GM06990 (cell line): ENCODE results near the gene PITPNM1.
"Not testable (repeated sequence)": the region's sequence is repeated elsewhere in the genome, so short reads cannot be mapped to it uniquely, and the experiment has no call there.

Source experiments
- DNase-seq: peaks from one replicate; pipeline ENCODE4 v3.0.0-alpha.2; 2011; ENCODE audit not compliant: insufficient read length; ENCODE audit errors: extremely low read depth
- H3K27me3 ChIP-seq: replicated peaks from 2 replicates; pipeline ENCODE4 v1.6.0; 2011; ENCODE audit warnings: low read length; ENCODE audit not compliant: control insufficient read depth, insufficient read depth
- H3K36me3 ChIP-seq: 2 replicates; pipeline ENCODE4 v1.5.1; 2011; ENCODE audit warnings: low read length; ENCODE audit not compliant: control insufficient read depth, insufficient read depth
- H3K4me3 ChIP-seq: replicated peaks from 2 replicates; pipeline ENCODE4 v1.5.1; 2011; ENCODE audit warnings: low read depth, mild to moderate bottlenecking, control low read depth, low read length
- CTCF ChIP-seq: IDR thresholded peaks from 2 replicates; pipeline ENCODE4 v1.5.1; 2011; ENCODE audit warnings: low read length, control low read depth, mild to moderate bottlenecking, inconsistent platforms; ENCODE audit not compliant: insufficient read depth, poor library complexity, severe bottlenecking

Gene PITPNM1

DNA sequence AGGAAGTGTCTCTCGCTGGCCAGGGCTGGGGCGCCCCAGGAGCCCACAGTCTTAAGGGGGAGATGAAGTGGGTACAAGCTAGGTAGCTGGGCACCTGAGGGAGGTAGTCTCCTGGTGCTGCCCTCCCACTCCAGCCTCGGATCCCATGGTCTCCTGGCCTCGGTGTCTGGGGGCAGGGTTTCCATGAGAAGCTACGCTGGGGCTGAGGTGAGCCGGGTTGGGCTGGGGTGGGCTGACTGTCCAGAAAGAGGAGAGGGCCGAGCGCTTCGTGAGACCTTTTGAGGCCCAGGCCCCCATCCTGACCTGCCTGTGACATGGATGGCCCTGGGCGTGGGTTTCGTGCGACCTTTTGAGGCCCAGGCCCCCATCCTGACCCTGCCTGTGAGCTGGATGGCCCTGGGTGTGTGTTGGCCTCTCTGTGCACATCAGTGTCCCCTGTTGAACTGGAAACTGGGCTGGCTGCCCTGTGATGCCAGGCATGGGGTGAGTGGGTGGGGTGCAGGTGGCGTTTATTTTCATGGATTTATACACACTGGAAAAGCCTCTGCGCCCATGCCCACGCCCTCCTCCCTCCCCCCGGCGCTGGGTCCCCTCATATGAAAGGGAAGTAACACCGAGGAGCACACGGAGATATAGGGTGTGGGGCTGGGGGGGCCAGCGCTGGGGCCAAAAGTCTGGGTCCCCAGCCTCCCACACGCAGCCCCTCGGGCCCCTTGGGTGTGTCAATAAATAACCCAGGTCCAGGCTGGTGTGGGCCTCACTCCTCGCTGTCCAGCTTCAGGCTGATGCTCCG is 13.7 kb downstream of the PITPNM1 start:
- no peak overlapping the region for H3K4me3 ChIP-seq
- no peak for TF ChIP-seq CTCF
- peaks cover 47% of the 10 kb centered on the region for H3K36me3 ChIP-seq
- no peaks in the 10 kb centered on the region for H3K27me3 ChIP-seq
- peak; percentile 10 for DNase-seq

DNA sequence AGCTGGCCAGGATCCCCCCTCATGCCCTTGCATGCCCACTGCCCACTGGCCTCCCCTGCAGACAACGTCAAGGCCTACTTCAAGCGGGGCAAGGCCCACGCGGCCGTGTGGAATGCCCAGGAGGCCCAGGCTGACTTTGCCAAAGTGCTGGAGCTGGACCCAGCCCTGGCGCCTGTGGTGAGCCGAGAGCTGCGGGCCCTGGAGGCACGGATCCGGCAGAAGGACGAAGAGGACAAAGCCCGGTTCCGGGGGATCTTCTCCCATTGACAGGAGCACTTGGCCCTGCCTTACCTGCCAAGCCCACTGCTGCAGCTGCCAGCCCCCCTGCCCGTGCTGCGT is 14.5 kb downstream of the PITPNM1 start:
- peak; percentile 15 for DNase-seq
- no peak overlapping the region for H3K4me3 ChIP-seq
- no peaks in the 10 kb centered on the region for H3K27me3 ChIP-seq
- H3K36me3 ChIP-seq, result peaks cover 42% of the 10 kb centered on the region
- no peak for TF ChIP-seq CTCF

DNA sequence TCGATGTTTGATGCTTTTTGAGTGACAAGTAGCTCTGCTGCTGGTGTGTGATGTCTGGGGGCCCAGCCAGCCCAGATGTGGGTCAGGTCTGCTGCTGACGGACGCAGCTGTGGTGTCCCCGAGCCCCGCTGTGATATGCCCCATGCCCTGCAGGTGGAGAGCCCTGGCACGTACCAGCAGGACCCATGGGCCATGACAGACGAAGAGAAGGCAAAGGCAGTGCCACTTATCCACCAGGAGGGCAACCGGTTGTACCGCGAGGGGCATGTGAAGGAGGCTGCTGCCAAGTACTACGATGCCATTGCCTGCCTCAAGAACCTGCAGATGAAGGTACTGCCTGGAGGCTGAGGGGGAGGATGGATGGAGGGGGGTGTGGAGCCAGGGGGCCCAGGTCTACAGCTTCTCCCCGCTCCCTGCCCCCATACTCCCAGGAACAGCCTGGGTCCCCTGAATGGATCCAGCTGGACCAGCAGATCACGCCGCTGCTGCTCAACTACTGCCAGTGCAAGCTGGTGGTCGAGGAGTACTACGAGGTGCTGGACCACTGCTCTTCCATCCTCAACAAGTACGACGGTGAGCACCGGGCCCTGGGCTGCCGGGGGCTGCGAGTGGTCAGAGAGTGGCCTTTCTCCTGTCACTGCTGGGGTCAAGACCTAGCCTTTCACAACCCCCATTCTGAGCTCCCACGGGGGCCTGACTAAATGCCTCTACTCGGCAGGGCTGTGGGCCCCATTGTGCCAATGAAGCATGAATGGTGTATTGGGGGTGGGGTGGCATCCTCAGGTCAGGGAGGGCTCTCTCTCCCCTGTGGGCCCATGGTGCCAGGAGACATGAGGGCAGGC is 15.1 kb downstream of the PITPNM1 start:
- DNase-seq, result peak; percentile 18
- Histone ChIP-seq H3K4me3 (no peak overlapping the region), H3K36me3 (peaks cover 36% of the 10 kb centered on the region), H3K27me3 (no peaks in the 10 kb centered on the region)
- no peak for TF ChIP-seq CTCF

DNA sequence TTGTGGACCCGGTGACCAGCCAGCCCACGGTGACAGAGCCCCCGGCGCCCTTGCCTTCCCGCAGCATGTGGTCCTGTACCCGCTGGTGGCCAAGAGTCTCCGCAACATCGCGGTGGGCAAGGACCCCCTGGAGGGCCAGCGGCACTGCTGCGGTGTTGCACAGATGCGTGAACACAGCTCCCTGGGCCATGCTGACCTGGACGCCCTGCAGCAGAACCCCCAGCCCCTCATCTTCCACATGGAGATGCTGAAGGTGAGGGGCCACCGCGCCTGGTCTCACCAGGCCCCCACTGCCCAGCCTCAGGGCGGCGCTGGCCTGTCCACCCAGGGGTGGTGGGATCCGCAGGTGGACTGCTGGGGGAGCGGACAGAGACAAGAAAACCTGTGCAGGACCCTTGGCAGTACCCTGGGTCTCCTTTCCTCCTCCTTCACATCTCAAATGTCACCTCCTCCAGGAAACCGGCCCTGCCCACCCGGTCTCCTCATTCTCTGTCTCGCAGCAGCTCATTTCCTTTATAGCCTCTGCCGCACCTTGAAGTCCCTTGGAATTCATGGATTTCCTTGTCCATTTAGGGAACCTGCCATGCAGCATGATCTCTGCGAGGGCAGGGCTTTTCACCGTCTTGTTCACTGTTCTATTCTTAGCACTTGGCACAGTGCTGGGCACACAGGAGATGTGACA is 15.8 kb downstream of the PITPNM1 start:
- Histone ChIP-seq H3K36me3 (peaks cover 33% of the 10 kb centered on the region), H3K27me3 (no peaks in the 10 kb centered on the region), H3K4me3 (no peak overlapping the region)
- no peak for TF ChIP-seq CTCF
- DNase-seq, result peak; percentile 14

DNA sequence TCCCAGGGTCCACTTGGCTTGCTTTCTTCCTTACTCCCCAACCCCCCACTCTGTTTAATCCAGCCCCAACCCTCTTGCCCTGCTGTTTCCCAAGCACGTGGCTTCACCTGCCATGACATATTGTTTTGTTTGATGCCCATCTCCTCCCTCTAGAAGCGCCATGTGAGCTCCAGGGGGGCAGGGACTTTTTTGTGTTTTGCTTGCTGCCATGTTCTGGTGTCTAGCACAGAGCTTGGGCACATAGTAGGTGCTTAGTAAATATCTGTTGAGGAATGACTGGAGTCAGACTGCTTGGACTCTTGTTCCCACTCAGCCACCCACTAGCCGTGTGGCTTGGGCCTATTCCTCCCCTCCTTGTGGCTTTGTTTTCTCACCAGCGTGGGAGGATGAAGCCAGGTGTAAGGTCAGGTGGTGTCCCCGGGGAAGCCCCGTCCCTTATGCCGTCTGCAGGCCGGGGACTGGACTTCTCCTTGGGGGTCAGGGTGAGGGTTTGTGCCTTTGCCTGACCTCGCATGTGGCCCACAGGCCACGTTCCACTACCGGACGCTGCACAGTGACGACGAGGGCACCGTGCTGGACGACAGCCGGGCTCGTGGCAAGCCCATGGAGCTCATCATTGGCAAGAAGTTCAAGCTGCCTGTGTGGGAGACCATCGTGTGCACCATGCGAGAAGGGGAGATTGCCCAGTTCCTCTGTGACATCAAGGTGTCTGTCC is 18.5 kb downstream of the PITPNM1 start:
- H3K4me3 ChIP-seq, result no peak overlapping the region
- no peak for TF ChIP-seq CTCF
- no peaks in the 10 kb centered on the region for H3K27me3 ChIP-seq
- peak; percentile 87 for DNase-seq
- peaks cover 19% of the 10 kb centered on the region for H3K36me3 ChIP-seq

DNA sequence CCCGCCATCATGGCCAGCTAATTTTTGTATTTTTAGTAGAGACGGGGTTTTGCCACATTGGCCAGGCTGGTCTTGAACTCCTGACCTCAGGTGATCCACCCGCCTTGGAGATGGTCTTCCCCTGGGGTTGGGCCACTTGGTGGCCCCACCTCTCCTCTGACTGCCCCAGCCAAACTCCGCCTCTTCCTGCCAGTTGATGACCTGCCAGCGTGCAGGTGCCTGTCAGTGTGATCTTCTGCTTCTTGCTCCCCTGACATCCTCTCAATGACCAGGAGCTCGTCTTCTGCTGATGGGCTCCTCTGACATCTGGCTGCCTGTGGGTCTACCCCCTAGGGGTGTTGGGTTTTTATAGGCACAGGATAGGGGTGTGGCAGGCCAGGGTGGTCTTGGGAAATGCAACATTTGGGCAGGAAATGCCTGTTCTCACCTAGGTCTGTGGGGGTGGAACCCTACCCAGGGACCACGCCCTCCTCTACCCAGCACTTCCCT is 19.2 kb downstream of the PITPNM1 start:
- DNase-seq, result peak; percentile 82
- H3K4me3 ChIP-seq, H3K27me3 ChIP-seq: not testable (repeated sequence)
- peaks cover 14% of the 10 kb centered on the region for H3K36me3 ChIP-seq
